Stomach (tissue), 9 donors: ENCODE results near the gene CDCA7. TPM values are rescaled to one million over a fixed set of nuclear protein-coding genes. Genes with fewer than 3 reads are reported as not detected.

Experiments used
- DNase-seq, 2 donors: peaks; one replicate each; pipeline versions ENCODE4 v3.0.0 to v3.0.0-alpha.2; 2013 to 2019
- H3K27ac ChIP-seq, 5 donors: fragments of 200-600 bp in 4 of 5; sonication (generic) in 4 of 5; one replicate each; pipeline ENCODE4 v1.5.1; 2013 to 2019; ENCODE audit warnings: mild to moderate bottlenecking in 1 of 5, moderate library complexity in 1 of 5
- H3K27me3 ChIP-seq, 3 donors: fragments of 200-600 bp; sonication (generic); one replicate each; pipeline ENCODE4 v1.5.1; 2017 to 2019; ENCODE audit warnings: mixed run types in 1 of 3
- H3K36me3 ChIP-seq, 4 donors: fragments of 200-600 bp; sonication (generic); 1 replicate in 3 of 4; 2 replicates in 1 of 4; pipeline ENCODE4 v1.5.1; 2016 to 2019
- H3K4me1 ChIP-seq, 4 donors: fragments of 200-600 bp; sonication (generic); one replicate each; pipeline ENCODE4 v1.5.1; 2016 to 2019
- H3K4me3 ChIP-seq, 4 donors: fragments of 200-600 bp; sonication (generic) in 3 of 4; one replicate each; pipeline ENCODE4 v1.5.1; 2016 to 2019; ENCODE audit warnings: mild to moderate bottlenecking in 1 of 4
- H3K9me3 ChIP-seq, 4 donors: fragments of 200-600 bp; sonication (generic); one replicate each; pipeline ENCODE4 v1.5.1; 2016 to 2019
- CTCF ChIP-seq, 7 experiments: fragments of 450-650 bp in 4 of 7; fragments of 200-600 bp in 3 of 7; sonication (generic) in 3 of 7; IDR thresholded peaks; one replicate each; pipeline ENCODE4 v1.5.1; 2016 to 2019; ENCODE audit warnings: antibody characterized with exemption in 7 of 7, control low read depth in 2 of 7, mild to moderate bottlenecking in 1 of 7
- EP300 ChIP-seq: sonication (generic); formaldehyde crosslinking; IDR thresholded peaks from one replicate; pipeline ENCODE4 v1.6.1; 2017; ENCODE audit warnings: antibody characterized with exemption
- POLR2A ChIP-seq, 4 donors: fragments of 450-650 bp; IDR thresholded peaks; one replicate each; pipeline ENCODE4 v1.6.1; 2016; ENCODE audit warnings: antibody characterized with exemption in 4 of 4, control low read depth in 2 of 4, mild to moderate bottlenecking in 1 of 4, moderate library complexity in 1 of 4
- POLR2AphosphoS5 ChIP-seq, 3 donors: sonication (generic); formaldehyde crosslinking; IDR thresholded peaks; one replicate each; pipeline ENCODE4 v1.6.1; 2016; ENCODE audit warnings: antibody characterized with exemption in 3 of 3
- WGBS, 5 donors: extraction: QIAGEN DNeasy Blood & Tissue Kit in 3 of 5; methylation state at CpG; one replicate each; pipeline versions ENCODE4 v1.1.5 to v1.1.7; 2013 to 2018; 5-methylcytosine and 5-hydroxymethylcytosine counted together
- intact Hi-C: fragments of 100-400 bp; cut with DNase I; formaldehyde crosslinking; loops from one replicate; pipeline ENCODE4 v1.15.1; 2023; ENCODE audit warnings: low total_unique reads
- polyA plus RNA-seq, 3 donors: library from polyadenylated mRNA; stranded (reverse); fragments of 200-250 nt; gene quantifications; one replicate each; pipeline ENCODE4 v1.2.3, GENCODE V29; 2013
- total RNA-seq, 5 donors: library from RNA; depleted of rRNA; stranded (reverse); fragments of >200 nt; gene quantifications; one replicate each; pipeline versions ENCODE4 v1.1.0 to v1.2.3, GENCODE V29; 2014 to 2016
- donor health status: healthy with polysubstance abuse.
- donor health status: Bipolar disorder and iron deficiency.
- donor health status: healthy.

The CDCA7 gene
- total and polyA plus RNA-seq, 8 donors, result 0.61 to 41.1 (median 8.1) TPM

GRCh38 chr2:173349287-173349686 lies 5.4 kb upstream of the CDCA7 start:
- WGBS, 5 donors, result 86 to 90% (median 87%) methylated on average over 2 of the region's 2 CpGs
- intact Hi-C loops, result no loop called here
- TF ChIP-seq CTCF (IDR thresholded peaks at IDR 0.05), result no peak
- no peak for TF ChIP-seq POLR2AphosphoS5 (IDR thresholded peaks at IDR 0.05)
- H3K27me3 ChIP-seq, result peaks cover 0 to 38% (median 18%) of the 10 kb centered on the region in 3 donors
- H3K9me3 ChIP-seq, result peaks cover 0 to 25% (median 18%) of the 10 kb centered on the region in 4 donors
- peaks cover 5 to 19% (median 6%) of the 10 kb centered on the region in 4 donors for H3K4me1 ChIP-seq
- no peak for DNase-seq
- H3K36me3 ChIP-seq, result no peaks in the 10 kb centered on the region
- H3K4me3 ChIP-seq, result no peak overlapping the region
- H3K27ac ChIP-seq, result no peak overlapping the region

- Histone ChIP-seq H3K27me3 (peaks cover 0 to 49% (median 28%) of the 10 kb centered on the region in 3 donors), H3K27ac (no peak overlapping the region), H3K9me3 (peaks cover 0 to 16% (median 15%) of the 10 kb centered on the region in 4 donors), H3K4me3 (no peak overlapping the region), H3K36me3 (no peaks in the 10 kb centered on the region), H3K4me1 (peaks cover 15 to 30% (median 17%) of the 10 kb centered on the region in 4 donors)
- TF ChIP-seq POLR2AphosphoS5 (IDR thresholded peaks at IDR 0.05) (no peak), POLR2A (IDR thresholded peaks at IDR 0.05) (no peak), CTCF (IDR thresholded peaks at IDR 0.05) (no peak), EP300 (no peak)
- intact Hi-C loops, result no loop called here
- no peak for DNase-seq
- 75 to 88% (median 80%) methylated on average over 2 of the region's 2 CpGs for WGBS, 5 donors
These were observed 4.3 kb upstream of the CDCA7 start for GRCh38 chr2:173350383-173350782.

- Histone ChIP-seq H3K36me3 (no peaks in the 10 kb centered on the region), H3K27me3 (peaks cover 0 to 64% (median 37%) of the 10 kb centered on the region in 3 donors), H3K4me3 (no peak overlapping the region), H3K4me1 (peaks cover 15 to 38% (median 25%) of the 10 kb centered on the region in 4 donors), H3K9me3 (peaks cover 0 to 1% (median under 1%) of the 10 kb centered on the region in 4 donors), H3K27ac (no peak overlapping the region)
- TF ChIP-seq EP300 (no peak), POLR2AphosphoS5 (IDR thresholded peaks at IDR 0.05) (no peak), POLR2A (IDR thresholded peaks at IDR 0.05) (no peak), CTCF (IDR thresholded peaks at IDR 0.05) (no peak)
- no peak for DNase-seq
- intact Hi-C loops, result no loop called here
- WGBS, 5 donors, result 28 to 36% (median 34%) methylated on average over 4 of the region's 4 CpGs
These were observed 2.8 kb upstream of the CDCA7 start for GRCh38 chr2:173351879-173352278.

GRCh38 chr2:173353556-173353955 lies 1.1 kb upstream of the CDCA7 start:
- WGBS, 5 donors, result 30 to 45% (median 38%) methylated on average over 5 of the region's 5 CpGs
- TF ChIP-seq CTCF (IDR thresholded peaks at IDR 0.05) (no peak), POLR2A (IDR thresholded peaks at IDR 0.05) (no peak)
- Histone ChIP-seq H3K36me3 (no peaks in the 10 kb centered on the region), H3K4me3 (peak overlapping the region in 1 of 4 donors; percentile 79), H3K4me1 (peaks cover 15 to 30% (median 25%) of the 10 kb centered on the region in 4 donors), H3K27ac (no peak overlapping the region), H3K27me3 (peaks cover 0 to 79% (median 37%) of the 10 kb centered on the region in 3 donors), H3K9me3 (no peaks in the 10 kb centered on the region)
- DNase-seq, result no peak
- intact Hi-C loops, result no loop called here
